Measurements from ENCODE around the gene PTPN9. TPM values are rescaled to one million over a fixed set of nuclear protein-coding genes. Genes with fewer than 3 reads are reported as not detected.
"Not testable (repeated sequence)": the region's sequence is repeated elsewhere in the genome, so short reads cannot be mapped to it uniquely, and the experiment has no call there.

Gene PTPN9
- total RNA-seq, 1 donor from 2014 or later = 37.2 TPM

DNA sequence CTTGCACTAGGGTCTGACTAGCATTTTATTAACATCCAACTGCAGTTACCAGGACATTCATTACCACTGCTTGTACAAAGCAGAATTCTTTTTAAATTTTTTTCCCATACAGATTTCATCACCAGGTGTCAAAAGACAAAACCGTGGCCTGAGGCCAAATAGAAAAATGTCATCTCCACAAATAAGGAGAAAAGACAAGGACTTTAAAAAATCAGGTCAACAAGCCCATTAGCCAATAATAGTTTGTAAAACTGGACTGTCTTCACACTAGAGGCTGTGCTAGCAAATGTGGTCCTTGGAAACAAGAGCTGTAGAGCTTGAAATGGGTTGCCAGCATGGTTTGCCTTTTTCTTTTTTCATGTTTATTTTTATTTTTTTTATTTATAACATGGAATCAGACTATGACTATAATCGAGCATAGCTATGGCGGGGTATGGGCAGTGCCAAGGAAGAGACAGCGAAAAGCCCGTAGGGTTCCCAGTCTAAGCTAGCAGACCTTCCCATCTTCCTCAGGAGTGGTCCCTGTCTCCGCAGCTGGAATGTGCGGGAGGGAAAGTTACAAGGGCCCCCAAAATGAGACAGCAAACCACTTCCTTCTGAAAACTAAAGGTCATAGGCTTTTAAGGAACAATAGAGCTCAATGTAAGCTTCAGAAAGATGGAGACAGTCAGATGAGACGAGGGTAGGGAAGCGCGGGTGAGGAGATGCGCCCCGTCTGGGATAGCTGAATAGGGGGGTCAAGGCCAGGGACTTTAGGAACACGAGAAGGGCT, 1.5 kb downstream of the PTPN9 start:
- Histone ChIP-seq H3K36me3 (ENCODE audit: control insufficient read depth, insufficient read depth, low read length) (no peaks in the 10 kb centered on the region), H3K27me3 (ENCODE audit: control insufficient read depth, insufficient read depth, low read length) (no peaks in the 10 kb centered on the region), H3K4me3 (ENCODE audit: low read depth, low read length) (peak overlapping the region; percentile 57)
- TF ChIP-seq, protein P1, sequence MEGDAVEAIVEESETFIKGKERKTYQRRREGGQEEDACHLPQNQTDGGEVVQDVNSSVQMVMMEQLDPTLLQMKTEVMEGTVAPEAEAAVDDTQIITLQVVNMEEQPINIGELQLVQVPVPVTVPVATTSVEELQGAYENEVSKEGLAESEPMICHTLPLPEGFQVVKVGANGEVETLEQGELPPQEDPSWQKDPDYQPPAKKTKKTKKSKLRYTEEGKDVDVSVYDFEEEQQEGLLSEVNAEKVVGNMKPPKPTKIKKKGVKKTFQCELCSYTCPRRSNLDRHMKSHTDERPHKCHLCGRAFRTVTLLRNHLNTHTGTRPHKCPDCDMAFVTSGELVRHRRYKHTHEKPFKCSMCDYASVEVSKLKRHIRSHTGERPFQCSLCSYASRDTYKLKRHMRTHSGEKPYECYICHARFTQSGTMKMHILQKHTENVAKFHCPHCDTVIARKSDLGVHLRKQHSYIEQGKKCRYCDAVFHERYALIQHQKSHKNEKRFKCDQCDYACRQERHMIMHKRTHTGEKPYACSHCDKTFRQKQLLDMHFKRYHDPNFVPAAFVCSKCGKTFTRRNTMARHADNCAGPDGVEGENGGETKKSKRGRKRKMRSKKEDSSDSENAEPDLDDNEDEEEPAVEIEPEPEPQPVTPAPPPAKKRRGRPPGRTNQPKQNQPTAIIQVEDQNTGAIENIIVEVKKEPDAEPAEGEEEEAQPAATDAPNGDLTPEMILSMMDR (IDR thresholded peaks at IDR 0.05; ENCODE audit: insufficient read depth, low read length, poor library complexity, severe bottlenecking) = no peak
- no peak for DNase-seq (ENCODE audit: low read depth)

DNA sequence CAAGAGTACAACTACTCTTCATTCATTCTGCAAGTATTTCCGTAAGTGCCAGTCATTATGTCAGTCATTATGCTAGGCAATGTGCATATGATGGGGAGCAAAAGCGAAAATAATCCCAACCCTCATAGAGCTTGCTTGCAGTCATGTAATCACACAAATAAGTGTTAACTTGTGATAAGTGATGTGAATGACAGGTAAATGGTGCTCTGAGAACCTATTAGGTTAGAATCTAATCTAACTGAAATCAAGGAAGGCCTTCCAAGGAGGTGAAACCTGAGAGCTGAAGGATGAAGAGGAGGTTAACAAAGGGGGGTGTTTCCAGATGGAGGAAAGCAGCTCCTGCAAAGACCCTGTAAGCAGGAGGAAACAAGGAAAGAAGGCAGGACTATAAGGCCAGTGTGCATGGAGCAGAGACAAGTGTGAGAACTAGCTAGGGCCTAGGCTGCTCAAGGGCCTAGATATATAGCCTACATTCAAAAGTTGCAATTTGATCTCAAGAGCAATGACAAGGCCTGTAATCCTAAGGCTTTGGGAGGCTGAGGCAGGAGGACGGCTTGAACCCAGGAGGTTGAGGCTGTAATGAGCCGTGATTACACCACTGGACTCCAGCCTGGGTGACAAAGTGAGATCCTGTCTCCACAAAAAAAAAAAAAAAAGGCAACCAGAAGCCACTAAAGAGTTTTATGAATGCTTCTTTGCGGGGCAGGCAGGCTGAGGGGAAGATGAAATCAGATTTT, 5.3 kb downstream of the PTPN9 start:
- no peaks in the 10 kb centered on the region for H3K36me3 ChIP-seq (ENCODE audit: control insufficient read depth, insufficient read depth, low read length)

DNA sequence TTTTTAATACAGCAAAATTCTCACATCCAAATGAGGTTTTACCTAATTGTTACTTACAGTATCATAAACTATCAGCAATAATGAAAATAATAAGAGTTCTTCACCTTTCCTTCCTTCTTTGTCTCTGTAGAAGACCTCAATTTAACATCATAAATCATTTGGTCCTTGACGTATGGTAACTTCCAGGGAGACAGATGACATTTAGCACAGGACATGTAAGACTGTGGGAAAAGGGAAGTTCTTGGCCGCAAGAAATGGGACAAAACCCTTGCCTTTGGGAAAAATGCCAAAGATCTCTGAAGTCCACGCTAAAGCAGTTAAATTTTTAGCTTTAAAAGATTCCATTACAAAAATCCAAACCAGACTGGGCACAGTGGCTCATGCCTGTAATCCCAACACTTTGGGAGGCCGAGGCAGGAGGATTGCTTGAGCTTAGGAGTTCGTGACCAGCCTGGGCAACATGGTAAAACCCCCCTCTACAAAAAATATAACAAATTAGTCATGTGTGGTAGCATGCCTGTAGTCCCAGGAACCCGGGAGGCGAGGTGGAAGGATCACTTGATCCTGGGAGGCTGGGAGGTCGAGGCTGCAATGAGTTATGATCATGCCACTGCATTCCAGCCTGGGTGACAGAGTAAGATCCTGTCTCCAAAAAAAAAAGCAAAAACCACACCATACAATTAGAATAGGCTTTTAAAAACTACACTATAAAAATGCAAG, 8.8 kb downstream of the PTPN9 start:
- DNase-seq (ENCODE audit: low read depth) = no peak
- H3K27me3 ChIP-seq (ENCODE audit: control insufficient read depth, insufficient read depth, low read length) = no peaks in the 10 kb centered on the region
- H3K36me3 ChIP-seq (ENCODE audit: control insufficient read depth, insufficient read depth, low read length) = no peaks in the 10 kb centered on the region
- TF ChIP-seq, protein P1 (IDR thresholded peaks at IDR 0.05; ENCODE audit: insufficient read depth, low read length, poor library complexity, severe bottlenecking) = no peak
- H3K4me3 ChIP-seq (ENCODE audit: low read depth, low read length) = no peak overlapping the region

More for the DNA sequence above, 5.3 kb downstream of the PTPN9 start:
- TF ChIP-seq, protein P1 (IDR thresholded peaks at IDR 0.05; ENCODE audit: insufficient read depth, low read length, poor library complexity, severe bottlenecking) = no peak
- no peaks in the 10 kb centered on the region for H3K27me3 ChIP-seq (ENCODE audit: control insufficient read depth, insufficient read depth, low read length)
- no peak overlapping the region for H3K4me3 ChIP-seq (ENCODE audit: low read depth, low read length)
- DNase-seq (ENCODE audit: low read depth) = no peak

DNA sequence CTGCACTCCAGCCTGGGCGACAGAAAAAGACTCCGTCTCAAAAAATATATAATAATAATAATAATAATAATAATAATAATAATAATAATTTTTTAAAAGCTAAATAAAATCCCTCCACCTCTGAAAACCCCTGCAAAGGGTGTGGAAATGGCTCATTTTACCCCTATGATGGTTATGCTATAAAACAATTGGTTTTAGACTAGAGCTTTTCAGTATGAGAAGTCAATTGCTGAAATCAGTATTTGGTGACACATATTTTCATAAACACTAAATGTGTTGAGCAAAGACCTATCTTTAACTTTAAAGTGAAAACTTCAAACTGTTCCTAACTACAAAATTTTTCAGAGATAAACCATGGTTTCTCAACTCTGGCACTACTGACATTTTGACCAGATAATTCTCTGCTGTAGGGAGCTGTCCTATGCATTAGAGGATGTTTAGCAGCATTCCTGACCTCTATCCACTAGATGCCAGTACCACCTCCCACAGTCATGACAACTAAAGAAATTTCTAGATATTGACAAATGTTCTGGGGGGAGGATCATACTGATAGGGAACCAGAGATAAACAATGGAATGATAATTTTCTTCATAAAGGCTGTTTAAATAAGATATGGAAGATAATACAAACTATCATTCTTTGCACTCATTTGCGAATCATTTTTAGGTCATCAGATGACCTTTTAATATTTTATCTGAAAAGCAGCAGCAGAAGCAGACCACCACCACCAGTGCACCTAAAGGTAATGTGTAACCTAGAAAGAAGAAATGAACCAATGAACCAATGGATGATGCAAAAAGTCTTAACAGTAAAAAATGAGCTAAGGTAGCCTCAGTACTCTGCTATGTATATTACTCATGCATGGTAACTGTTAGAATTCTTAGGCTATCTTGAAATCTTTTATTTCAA, 13.8 kb downstream of the PTPN9 start:
- no peak for DNase-seq (ENCODE audit: low read depth)
- Histone ChIP-seq H3K4me3 (ENCODE audit: low read depth, low read length) (no peak overlapping the region), H3K27me3 (ENCODE audit: control insufficient read depth, insufficient read depth, low read length) (no peaks in the 10 kb centered on the region), H3K36me3 (ENCODE audit: control insufficient read depth, insufficient read depth, low read length) (no peaks in the 10 kb centered on the region)
- TF ChIP-seq, protein P1 (IDR thresholded peaks at IDR 0.05; ENCODE audit: insufficient read depth, low read length, poor library complexity, severe bottlenecking) = no peak

DNA sequence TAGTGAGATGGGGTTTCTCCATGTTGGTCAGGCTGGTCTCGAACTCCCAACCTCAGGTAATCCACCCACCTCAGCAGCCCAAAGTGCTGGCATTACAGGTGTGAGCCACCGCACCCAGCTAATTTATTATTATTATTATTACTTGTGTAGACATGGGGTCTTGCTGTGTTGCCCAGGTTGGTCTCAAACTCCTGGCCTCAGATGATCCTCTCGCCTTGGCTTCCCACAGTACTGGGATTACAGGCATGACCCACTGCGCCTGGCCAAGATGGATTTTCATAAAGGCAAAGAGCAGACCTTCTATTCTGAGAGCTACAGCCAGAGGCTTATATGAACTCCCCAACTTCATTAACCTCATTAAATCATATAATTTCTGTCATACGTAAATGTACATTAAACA, 17.2 kb downstream of the PTPN9 start:
- Histone ChIP-seq H3K27me3 (ENCODE audit: control insufficient read depth, insufficient read depth, low read length) (no peaks in the 10 kb centered on the region), H3K4me3 (ENCODE audit: low read depth, low read length) (no peak overlapping the region), H3K36me3 (ENCODE audit: control insufficient read depth, insufficient read depth, low read length) (no peaks in the 10 kb centered on the region)
- DNase-seq (ENCODE audit: low read depth) = no peak
- TF ChIP-seq, protein P1 (IDR thresholded peaks at IDR 0.05; ENCODE audit: insufficient read depth, low read length, poor library complexity, severe bottlenecking) = no peak

DNA sequence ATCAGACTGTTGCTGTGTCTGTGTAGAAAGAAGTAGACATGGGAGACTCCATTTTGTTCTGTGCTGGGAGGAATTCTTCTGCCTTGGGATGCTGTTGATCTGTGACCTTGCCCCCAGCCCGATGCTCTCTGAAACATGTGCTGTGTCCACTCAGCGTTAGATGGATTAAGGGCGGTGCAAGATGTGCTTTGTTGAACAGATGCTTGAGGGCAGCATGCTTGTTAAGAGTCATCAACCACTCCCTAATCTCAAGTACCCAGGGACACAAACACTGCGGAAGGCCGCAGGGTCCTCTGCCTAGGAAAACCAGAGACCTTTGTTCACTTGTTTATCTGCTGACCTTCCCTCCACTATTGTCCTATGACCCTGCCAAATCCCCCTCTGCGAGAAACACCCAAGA, 19.8 kb downstream of the PTPN9 start:
- H3K4me3 ChIP-seq (ENCODE audit: low read depth, low read length); H3K36me3 ChIP-seq (ENCODE audit: control insufficient read depth, insufficient read depth, low read length); H3K27me3 ChIP-seq (ENCODE audit: control insufficient read depth, insufficient read depth, low read length); DNase-seq (ENCODE audit: low read depth): not testable (repeated sequence)

DNA sequence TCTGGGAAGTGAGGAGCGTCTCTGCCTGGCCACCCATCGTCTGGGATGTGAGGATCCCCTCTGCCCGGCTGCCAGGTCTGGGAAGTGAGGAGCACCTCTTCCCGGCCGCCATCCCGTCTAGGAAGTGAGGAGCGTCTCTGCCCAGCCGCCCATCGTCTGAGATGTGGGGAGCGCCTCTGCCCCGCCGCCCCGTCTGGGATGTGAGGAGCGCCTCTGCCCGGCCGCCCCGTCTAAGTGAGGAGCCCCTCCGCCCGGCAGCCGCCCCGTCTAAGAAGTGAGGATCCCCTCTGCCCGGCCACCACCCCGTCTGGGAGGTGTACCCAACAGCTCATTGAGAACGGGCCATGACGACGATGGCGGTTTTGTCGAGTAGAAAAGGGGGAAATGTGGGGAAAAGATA, 20.2 kb downstream of the PTPN9 start:
- H3K27me3 ChIP-seq (ENCODE audit: control insufficient read depth, insufficient read depth, low read length); DNase-seq (ENCODE audit: low read depth); H3K36me3 ChIP-seq (ENCODE audit: control insufficient read depth, insufficient read depth, low read length); H3K4me3 ChIP-seq (ENCODE audit: low read depth, low read length): not testable (repeated sequence)
